Right lobe of liver (tissue), 4 donors: Measurements from ENCODE around the gene CORO7.

Source experiments
- POLR2A ChIP-seq: fragments of 450-650 bp; IDR thresholded peaks from one replicate; pipeline ENCODE4 v1.6.1; 2017; ENCODE audit warnings: antibody characterized with exemption, mild to moderate bottlenecking
- TF ChIP-seq, protein P1 (sequence below), 4 donors: fragments of 200-600 bp in 3 of 4; fragments of 450-650 bp in 1 of 4; IDR thresholded peaks; one replicate each; pipeline versions ENCODE4 v1.5.1 to v1.8.0; 2016 to 2022; ENCODE audit warnings: antibody characterized with exemption in 4 of 4, mild to moderate bottlenecking in 2 of 4
- donor health status: DM: no; HTN: no; CAD: no.
- donor health status: DM: no; HTN: no; CAD: no.
- donor health status: DM: no; HTN: yes; CAD: no.

DNA sequence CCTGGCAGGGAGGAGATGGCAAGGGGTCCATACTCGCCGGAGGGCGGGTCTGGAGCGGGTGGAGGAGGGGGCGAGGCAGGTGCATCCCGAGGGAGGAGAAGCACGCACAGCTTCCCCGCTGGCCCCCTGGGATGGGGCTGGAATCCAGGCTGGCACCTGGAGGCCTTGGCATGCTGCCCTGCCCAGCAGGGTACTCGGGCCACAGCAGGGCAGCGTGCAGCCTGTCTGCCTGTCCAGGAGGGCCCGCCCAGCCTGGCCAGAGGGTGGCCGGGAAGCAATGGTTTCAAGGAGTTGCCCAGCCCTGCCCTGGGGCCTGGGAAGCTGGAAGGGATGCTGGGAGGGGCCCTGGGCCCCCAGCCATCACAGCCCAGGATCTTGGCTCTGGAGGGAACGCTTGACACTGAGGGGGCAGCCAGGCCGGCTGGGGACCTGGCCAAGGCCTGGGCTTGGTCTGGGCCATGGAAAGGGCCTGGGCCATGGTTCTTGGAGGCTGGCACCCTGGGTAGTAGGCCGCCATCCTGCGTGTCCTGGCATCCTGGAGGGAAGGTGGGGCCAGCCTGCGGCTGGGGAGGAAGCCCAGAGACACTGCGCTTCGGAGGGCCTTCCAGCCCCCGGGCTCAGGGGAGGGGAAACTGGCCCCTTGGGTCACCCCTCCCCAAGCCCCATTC lies 99.4 kb downstream of the CORO7 start:
- TF ChIP-seq, protein P1, sequence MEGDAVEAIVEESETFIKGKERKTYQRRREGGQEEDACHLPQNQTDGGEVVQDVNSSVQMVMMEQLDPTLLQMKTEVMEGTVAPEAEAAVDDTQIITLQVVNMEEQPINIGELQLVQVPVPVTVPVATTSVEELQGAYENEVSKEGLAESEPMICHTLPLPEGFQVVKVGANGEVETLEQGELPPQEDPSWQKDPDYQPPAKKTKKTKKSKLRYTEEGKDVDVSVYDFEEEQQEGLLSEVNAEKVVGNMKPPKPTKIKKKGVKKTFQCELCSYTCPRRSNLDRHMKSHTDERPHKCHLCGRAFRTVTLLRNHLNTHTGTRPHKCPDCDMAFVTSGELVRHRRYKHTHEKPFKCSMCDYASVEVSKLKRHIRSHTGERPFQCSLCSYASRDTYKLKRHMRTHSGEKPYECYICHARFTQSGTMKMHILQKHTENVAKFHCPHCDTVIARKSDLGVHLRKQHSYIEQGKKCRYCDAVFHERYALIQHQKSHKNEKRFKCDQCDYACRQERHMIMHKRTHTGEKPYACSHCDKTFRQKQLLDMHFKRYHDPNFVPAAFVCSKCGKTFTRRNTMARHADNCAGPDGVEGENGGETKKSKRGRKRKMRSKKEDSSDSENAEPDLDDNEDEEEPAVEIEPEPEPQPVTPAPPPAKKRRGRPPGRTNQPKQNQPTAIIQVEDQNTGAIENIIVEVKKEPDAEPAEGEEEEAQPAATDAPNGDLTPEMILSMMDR (IDR thresholded peaks at IDR 0.05) = no peak
- TF ChIP-seq POLR2A = no peak
